IMR-90 (cell line): ENCODE measurements around the gene LCN10. TPM values are rescaled to one million over a fixed set of nuclear protein-coding genes. Genes with fewer than 3 reads are reported as not detected.
A peak's percentile ranks its signal among the peaks of the same experiment; 100 is the strongest.

ENCODE experiments used
- ATAC-seq: fragments of 200-7000 bp; cut with Tn5 transposase; 2 replicates; pipeline ENCODE4 v1.9.1; 2020; ENCODE audit warnings: low read depth, mild to moderate bottlenecking, moderate library complexity
- BruUV-seq: library from RNA; stranded (reverse); fragments of 400-500 nt; replicated peaks from 2 replicates; lab custom pipeline; 2021; lab: Mats Ljungman, UMichigan
- CTCF ChIA-PET: fragments of 300-600 bp; formaldehyde crosslinking; extraction: SDS; loops from one replicate; lab custom pipeline; 2021; ENCODE audit warnings: antibody characterized with exemption; lab: Yijun Ruan, JAX
- POLR2A ChIA-PET: fragments of 300-600 bp; sonication (Branson Sonifier 250); formaldehyde crosslinking; loops from one replicate; lab custom pipeline; 2022; ENCODE audit warnings: antibody characterized with exemption; ENCODE audit not compliant: unreplicated experiment; lab: Charles Lee
- DNase-seq: peaks from one replicate; pipeline ENCODE4 v3.0.0; 2013
- H2AFZ ChIP-seq: replicated peaks from 2 replicates; pipeline ENCODE3; 2013; ENCODE audit warnings: low read length, mild to moderate bottlenecking; ENCODE audit not compliant: poor library complexity
- H2AK5ac ChIP-seq: 2 replicates; pipeline ENCODE4 v1.6.1; 2013; ENCODE audit warnings: low read depth, low read length, inconsistent platforms
- H2AK9ac ChIP-seq: replicated peaks from 2 replicates; pipeline ENCODE3; 2013; ENCODE audit warnings: mild to moderate bottlenecking, low read depth, low read length, moderate library complexity; ENCODE audit not compliant: poor library complexity
- H2BK120ac ChIP-seq: 2 replicates; pipeline ENCODE4 v1.6.1; 2013; ENCODE audit warnings: low read depth, low read length, inconsistent platforms
- H2BK15ac ChIP-seq: 3 replicates; pipeline ENCODE4 v1.6.1; 2013; ENCODE audit warnings: low read depth, low read length, inconsistent platforms
- H2BK20ac ChIP-seq: 2 replicates; pipeline ENCODE4 v1.6.1; 2013; ENCODE audit warnings: low read depth, mild to moderate bottlenecking, inconsistent platforms, low read length, moderate library complexity
- H2BK5ac ChIP-seq: 2 replicates; pipeline ENCODE4 v1.6.1; 2013; ENCODE audit warnings: mild to moderate bottlenecking, low read depth, low read length, inconsistent platforms; ENCODE audit not compliant: poor library complexity, severe bottlenecking
- H3K14ac ChIP-seq: replicated peaks from 2 replicates; pipeline ENCODE4 v1.6.1; 2013; ENCODE audit warnings: low read depth, low read length, inconsistent platforms
- H3K18ac ChIP-seq: 2 replicates; pipeline ENCODE4 v1.6.1; 2013; ENCODE audit warnings: low read depth, low read length, control low read depth
- H3K23ac ChIP-seq: 2 replicates; pipeline ENCODE4 v1.6.1; 2013; ENCODE audit warnings: low read depth, low read length, inconsistent platforms
- H3K27ac ChIP-seq: 2 replicates; pipeline ENCODE4 v1.5.1; 2013; ENCODE audit warnings: mild to moderate bottlenecking, control low read depth, low read length; ENCODE audit not compliant: insufficient read depth
- H3K27me3 ChIP-seq: 2 replicates; pipeline ENCODE4 v1.6.1; 2013; ENCODE audit warnings: low read length; ENCODE audit not compliant: control insufficient read depth, insufficient read depth
- H3K36me3 ChIP-seq: 2 replicates; pipeline ENCODE4 v1.6.1; 2013; ENCODE audit warnings: low read length, mixed read lengths; ENCODE audit not compliant: control insufficient read depth, insufficient read depth
- H3K4ac ChIP-seq: 2 replicates; pipeline ENCODE4 v1.6.1; 2013; ENCODE audit warnings: low read depth, low read length, inconsistent platforms
- H3K4me1 ChIP-seq: 2 replicates; pipeline ENCODE4 v1.6.1; 2013; ENCODE audit warnings: low read length, mixed read lengths; ENCODE audit not compliant: control insufficient read depth, insufficient read depth
- H3K4me2 ChIP-seq: 2 replicates; pipeline ENCODE4 v1.6.1; 2013; ENCODE audit warnings: low read depth, mild to moderate bottlenecking, control low read depth, low read length, moderate library complexity
- H3K4me3 ChIP-seq: 2 replicates; pipeline ENCODE4 v1.5.1; 2013; ENCODE audit warnings: low read depth, mild to moderate bottlenecking, control low read depth, low read length, moderate library complexity; ENCODE audit not compliant: insufficient read depth
- H3K56ac ChIP-seq: 2 replicates; pipeline ENCODE4 v1.6.1; 2013; ENCODE audit warnings: low read length, inconsistent platforms; ENCODE audit not compliant: insufficient read depth; ENCODE audit errors: extremely low read depth
- H3K79me1 ChIP-seq, 2 experiments: 2 replicates each; pipeline ENCODE4 v1.6.1; 2013; ENCODE audit warnings: low read length in 2 of 2, inconsistent platforms in 1 of 2, low read depth in 1 of 2
- H3K9ac ChIP-seq: 2 replicates; pipeline ENCODE4 v1.6.1; 2013; ENCODE audit warnings: low read depth, low read length, control low read depth
- H3K9me1 ChIP-seq: 2 replicates; pipeline ENCODE4 v1.6.1; 2013; ENCODE audit warnings: low read length, inconsistent platforms; ENCODE audit not compliant: insufficient read depth
- H3K9me3 ChIP-seq: 2 replicates; pipeline ENCODE4 v1.6.1; 2013; ENCODE audit warnings: low read length; ENCODE audit not compliant: control insufficient read depth, insufficient read depth
- H4K20me1 ChIP-seq: 2 replicates; pipeline ENCODE4 v1.6.1; 2013; ENCODE audit warnings: low read length, inconsistent platforms; ENCODE audit not compliant: insufficient read depth
- H4K5ac ChIP-seq: 2 replicates; pipeline ENCODE4 v1.6.1; 2013; ENCODE audit warnings: mild to moderate bottlenecking, low read depth, low read length, control low read depth
- H4K8ac ChIP-seq, 2 experiments: 2 replicates each; pipeline ENCODE4 v1.6.1; 2013; ENCODE audit warnings: low read depth in 2 of 2, low read length in 2 of 2, control low read depth in 1 of 2, inconsistent platforms in 1 of 2
- H4K91ac ChIP-seq: 2 replicates; pipeline ENCODE4 v1.6.1; 2013; ENCODE audit warnings: low read depth, low read length, inconsistent platforms; ENCODE audit not compliant: insufficient read depth
- CEBPB ChIP-seq: IDR thresholded peaks from 2 replicates; pipeline ENCODE4 v1.6.1; 2012; ENCODE audit warnings: low read depth, low read length, improper control_type of control experiment
- CTCF ChIP-seq: conservative IDR thresholded peaks from 2 replicates; pipeline ENCODE4 v1.5.1; 2012; ENCODE audit warnings: mild to moderate bottlenecking, low read depth, low read length, improper control_type of control experiment
- FOS ChIP-seq: fragments of 150-350 bp; IDR thresholded peaks from 2 replicates; pipeline ENCODE4 v1.6.1; 2016; ENCODE audit warnings: low read depth, low read length
- MAFK ChIP-seq: IDR thresholded peaks from 2 replicates; pipeline ENCODE4 v1.6.1; 2012; ENCODE audit warnings: low read depth, low read length, improper control_type of control experiment
- MAZ ChIP-seq: IDR thresholded peaks from 2 replicates; pipeline ENCODE4 v1.6.1; 2012; ENCODE audit warnings: low read depth, mild to moderate bottlenecking, low read length, improper control_type of control experiment, moderate library complexity, borderline replicate concordance
- MXI1 ChIP-seq: IDR thresholded peaks from 2 replicates; pipeline ENCODE4 v1.6.1; 2012; ENCODE audit warnings: low read depth, mild to moderate bottlenecking, low read length, moderate library complexity, borderline replicate concordance
- NFE2L2 ChIP-seq: fragments of 150-350 bp; IDR thresholded peaks from 2 replicates; pipeline ENCODE4 v1.6.1; 2016; ENCODE audit warnings: low read depth, mild to moderate bottlenecking, low read length
- RCOR1 ChIP-seq: IDR thresholded peaks from 2 replicates; pipeline ENCODE4 v1.6.1; 2012; ENCODE audit warnings: mild to moderate bottlenecking, low read length, improper control_type of control experiment; ENCODE audit not compliant: insufficient replicate concordance
- RFX5 ChIP-seq: IDR thresholded peaks from 2 replicates; pipeline ENCODE4 v1.8.0; 2012; ENCODE audit warnings: low read depth, mild to moderate bottlenecking, low read length, moderate library complexity
- SMC3 ChIP-seq: fragments of 150-350 bp; IDR thresholded peaks from 2 replicates; pipeline ENCODE4 v1.6.1; 2016; ENCODE audit warnings: low read depth, mild to moderate bottlenecking, antibody characterized with exemption, low read length, moderate library complexity
- WGBS, 2 experiments: methylation state at CpG; one replicate each; pipeline versions ENCODE4 v1.1.5 to v1.1.7; 2013; ENCODE audit warnings: missing lambda C conversion rate in 2 of 2; ENCODE audit not compliant: insufficient read length in 1 of 2; ENCODE audit errors: extremely low coverage in 2 of 2; 5-methylcytosine and 5-hydroxymethylcytosine counted together
- dilution Hi-C: fragments of 300-500 bp; cut with HindIII; formaldehyde crosslinking; loops from one replicate; pipeline ENCODE4 v1.14.3; 2018; ENCODE audit warnings: low sequenced_read_pairs; ENCODE audit not compliant: unreplicated experiment
- in situ Hi-C: fragments of 300-500 bp; cut with MboI; formaldehyde crosslinking; loops from 3 replicates; pipeline ENCODE4 v1.14.3; 2019; ENCODE audit warnings: low sequenced_read_pairs, inconsistent platforms, mixed read lengths
- intact Hi-C: fragments of 100-400 bp; cut with micrococcal nuclease; formaldehyde crosslinking; loops from 2 replicates; pipeline ENCODE4 v1.10.0; 2022
- polyA plus RNA-seq, 3 experiments: library from polyadenylated mRNA; depleted of rRNA; stranded (reverse); fragments of >200 nt; gene quantifications; 2 replicates each; pipeline ENCODE4 v1.2.3, GENCODE V29; 2012; ENCODE audit warnings: low replicate concordance in 1 of 3
- total RNA-seq: library from RNA; depleted of rRNA; stranded (reverse); fragments of >200 nt; gene quantifications from 2 replicates; pipeline ENCODE4 v1.2.3, GENCODE V29; 2012
- TF ChIP-seq, protein P1 (sequence below): fragments of 150-350 bp; IDR thresholded peaks from 2 replicates; pipeline ENCODE4 v1.6.1; 2017; ENCODE audit warnings: mild to moderate bottlenecking, antibody characterized with exemption, low read length, low read depth
- TF ChIP-seq, protein P2 (sequence below): fragments of 150-350 bp; IDR thresholded peaks from 2 replicates; pipeline ENCODE4 v1.6.1; 2016; ENCODE audit warnings: low read depth, mild to moderate bottlenecking, low read length, moderate library complexity, borderline replicate concordance

LCN10 gene
- total and polyA plus RNA-seq, 2 of the 4 experiments (the other 2 are of a cell fraction), result not detected

GRCh38 chr9:136790640-136791515 is 48.1 kb upstream of the LCN10 start, which contains the start of gene TMEM141:
Gene TMEM141, plus strand, starts transcription at chr9:136791344. Its CDS starts 27 bp downstream, at chr9:136791371.
- ChIA-PET POLR2A (no interaction called here), CTCF (interaction anchor here (0.6 to 1.2 kb wide), 3 partner anchors 12 to 238 kb away, joined by 3 to 4 read pairs (median 4); no protein-coding TSS in a partner anchor)
- H4K20me1 ChIP-seq, result peaks cover 9% of the 10 kb centered on the region
- H3K18ac ChIP-seq, result 0 out of 2 replicates have a peak within 1 kb of the TSS, but pooled peaks have one; percentile 1
- dilution Hi-C loops, result no loop called here
- peak within 1 kb of the TSS; percentile 93 for H3K4ac ChIP-seq
- peaks cover 3 to 24% of the 10 kb centered on the region in 2 experiments; a peak in 3 of 4 replicates for H3K79me1 ChIP-seq
- no peaks in the 10 kb centered on the region for H3K9me3 ChIP-seq
- no peak within 1 kb of the TSS for H2BK15ac ChIP-seq
- H3K14ac ChIP-seq, result peak within 1 kb of the TSS; percentile 93
- H3K23ac ChIP-seq, result peak within 1 kb of the TSS; percentile 85; the same call in 1 of the 2 replicates
- 0% methylated on average over 25 of the region's 70 CpGs; no CpG with 5 or more reads in 1 of the 2 experiments for WGBS, 2 experiments
- peak within 1 kb of the TSS; percentile 87 for H3K9ac ChIP-seq
- peak within 1 kb of the TSS; percentile 79 for H3K27ac ChIP-seq
- peak; percentile 96 for ATAC-seq
- H2AFZ ChIP-seq, result peak within 1 kb of the TSS; percentile 95
- H2AK9ac ChIP-seq, result peak within 1 kb of the TSS; percentile 98
- H3K56ac ChIP-seq, result peak within 1 kb of the TSS; percentile 21; the same call in 1 of the 2 replicates
- H4K8ac ChIP-seq, result peak within 1 kb of the TSS; percentile 68 to 80
- H4K91ac ChIP-seq, result peak within 1 kb of the TSS; percentile 65; the same call in 1 of the 2 replicates
- intact Hi-C loops, result no loop called here
- peak within 1 kb of the TSS; percentile 61 for H2BK5ac ChIP-seq
- H3K9me1 ChIP-seq, result no peaks in the 10 kb centered on the region
- peak within 1 kb of the TSS; percentile 91 for H3K4me2 ChIP-seq
- no peak within 1 kb of the TSS for H2BK20ac ChIP-seq
- peak within 1 kb of the TSS; percentile 99 for H2AK5ac ChIP-seq
- in situ Hi-C loops, result no loop called here
- no peaks in the 10 kb centered on the region; the same call in 1 of the 2 replicates for H3K27me3 ChIP-seq
- BruUV-seq, result no TSS peak
- H3K4me1 ChIP-seq, result peaks cover 5% of the 10 kb centered on the region; the same call in 1 of the 2 replicates
- no peak within 1 kb of the TSS for H2BK120ac ChIP-seq
- peak; percentile 99 for DNase-seq
- H3K4me3 ChIP-seq, result peak within 1 kb of the TSS; percentile 68
- H3K36me3 ChIP-seq, result peaks cover 8% of the 10 kb centered on the region; the same call in 1 of the 2 replicates
- peak within 1 kb of the TSS; percentile 28 for H4K5ac ChIP-seq
- TF ChIP-seq SMC3 (no peak), RCOR1 (no peak), NFE2L2 (no peak), CEBPB (no peak), MAZ (peak; percentile 47; the same call in 1 of the 2 replicates), FOS (no peak), MAFK (no peak), RFX5 (no peak), CTCF (no peak), MXI1 (peak; percentile 21; the same call in 1 of the 2 replicates)
- TF ChIP-seq, protein P1, sequence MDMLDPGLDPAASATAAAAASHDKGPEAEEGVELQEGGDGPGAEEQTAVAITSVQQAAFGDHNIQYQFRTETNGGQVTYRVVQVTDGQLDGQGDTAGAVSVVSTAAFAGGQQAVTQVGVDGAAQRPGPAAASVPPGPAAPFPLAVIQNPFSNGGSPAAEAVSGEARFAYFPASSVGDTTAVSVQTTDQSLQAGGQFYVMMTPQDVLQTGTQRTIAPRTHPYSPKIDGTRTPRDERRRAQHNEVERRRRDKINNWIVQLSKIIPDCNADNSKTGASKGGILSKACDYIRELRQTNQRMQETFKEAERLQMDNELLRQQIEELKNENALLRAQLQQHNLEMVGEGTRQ, result peak; percentile 54
- TF ChIP-seq, protein P2, sequence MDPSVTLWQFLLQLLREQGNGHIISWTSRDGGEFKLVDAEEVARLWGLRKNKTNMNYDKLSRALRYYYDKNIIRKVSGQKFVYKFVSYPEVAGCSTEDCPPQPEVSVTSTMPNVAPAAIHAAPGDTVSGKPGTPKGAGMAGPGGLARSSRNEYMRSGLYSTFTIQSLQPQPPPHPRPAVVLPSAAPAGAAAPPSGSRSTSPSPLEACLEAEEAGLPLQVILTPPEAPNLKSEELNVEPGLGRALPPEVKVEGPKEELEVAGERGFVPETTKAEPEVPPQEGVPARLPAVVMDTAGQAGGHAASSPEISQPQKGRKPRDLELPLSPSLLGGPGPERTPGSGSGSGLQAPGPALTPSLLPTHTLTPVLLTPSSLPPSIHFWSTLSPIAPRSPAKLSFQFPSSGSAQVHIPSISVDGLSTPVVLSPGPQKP, result no peak
